22Rv1 (cell line): ENCODE measurements around the gene ZNF444.

Experiments used
- ZFX ChIP-seq: fragments of 450-650 bp; IDR thresholded peaks from 2 replicates; pipeline ENCODE4 v1.6.1; 2017; ENCODE audit warnings: antibody characterized with exemption, borderline replicate concordance
- TF ChIP-seq, protein P1 (sequence below): fragments of 450-650 bp; IDR thresholded peaks from 2 replicates; pipeline ENCODE4 v1.5.1; 2017; ENCODE audit warnings: mild to moderate bottlenecking

DNA sequence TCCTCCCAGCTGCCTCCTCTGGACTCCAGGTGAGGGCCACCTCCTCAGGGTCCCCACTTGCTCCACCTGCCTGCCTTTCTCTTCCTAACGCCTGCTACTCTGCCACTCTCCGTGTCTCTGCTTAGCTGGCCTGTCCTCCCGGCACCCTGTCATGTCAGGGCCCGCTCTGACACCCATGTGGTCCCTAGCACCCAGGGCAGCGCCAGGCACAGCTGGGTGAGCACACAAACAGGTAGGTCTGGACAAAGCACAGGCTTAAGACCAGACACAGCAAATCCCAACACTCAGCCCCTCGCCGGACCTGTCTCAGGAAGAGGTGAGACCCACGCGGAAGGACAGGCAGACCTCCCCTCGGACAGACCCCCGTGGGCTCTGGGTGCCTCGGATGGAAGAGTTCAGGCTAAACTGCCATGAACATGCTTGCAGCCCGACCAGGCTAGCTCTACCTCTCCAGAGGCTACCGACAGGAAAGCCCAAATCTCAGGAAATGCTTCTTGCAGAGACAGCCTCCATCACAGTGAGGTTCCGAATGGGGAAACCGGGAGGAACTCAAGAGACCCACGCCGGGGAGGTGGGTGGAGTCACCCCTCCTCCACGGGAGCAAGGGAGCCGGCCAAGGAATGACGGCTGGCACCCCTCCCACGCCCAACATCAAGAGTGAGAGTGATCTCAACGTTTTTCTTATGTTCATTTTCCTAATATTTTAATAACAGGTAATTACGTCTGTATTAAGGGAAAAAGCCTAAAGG is 32.5 kb upstream of the ZNF444 start:
- TF ChIP-seq, protein P1, sequence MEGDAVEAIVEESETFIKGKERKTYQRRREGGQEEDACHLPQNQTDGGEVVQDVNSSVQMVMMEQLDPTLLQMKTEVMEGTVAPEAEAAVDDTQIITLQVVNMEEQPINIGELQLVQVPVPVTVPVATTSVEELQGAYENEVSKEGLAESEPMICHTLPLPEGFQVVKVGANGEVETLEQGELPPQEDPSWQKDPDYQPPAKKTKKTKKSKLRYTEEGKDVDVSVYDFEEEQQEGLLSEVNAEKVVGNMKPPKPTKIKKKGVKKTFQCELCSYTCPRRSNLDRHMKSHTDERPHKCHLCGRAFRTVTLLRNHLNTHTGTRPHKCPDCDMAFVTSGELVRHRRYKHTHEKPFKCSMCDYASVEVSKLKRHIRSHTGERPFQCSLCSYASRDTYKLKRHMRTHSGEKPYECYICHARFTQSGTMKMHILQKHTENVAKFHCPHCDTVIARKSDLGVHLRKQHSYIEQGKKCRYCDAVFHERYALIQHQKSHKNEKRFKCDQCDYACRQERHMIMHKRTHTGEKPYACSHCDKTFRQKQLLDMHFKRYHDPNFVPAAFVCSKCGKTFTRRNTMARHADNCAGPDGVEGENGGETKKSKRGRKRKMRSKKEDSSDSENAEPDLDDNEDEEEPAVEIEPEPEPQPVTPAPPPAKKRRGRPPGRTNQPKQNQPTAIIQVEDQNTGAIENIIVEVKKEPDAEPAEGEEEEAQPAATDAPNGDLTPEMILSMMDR: no peak
- TF ChIP-seq ZFX: no peak
